Left lung (tissue), 10 donors: ENCODE data around the gene P2RX5. TPM values are rescaled to one million over a fixed set of nuclear protein-coding genes. Genes with fewer than 3 reads are reported as not detected.

ENCODE experiments used
- ATAC-seq: fragments of 200-7000 bp; cut with Tn5 transposase; one replicate; pipeline ENCODE4 v1.9.1; 2020; ENCODE audit warnings: moderate library complexity
- DNase-seq, 4 donors: peaks; one replicate each; pipeline ENCODE4 v3.0.0-alpha.2; 2013 to 2020
- H3K27ac ChIP-seq, 2 donors: fragments of 200-600 bp; sonication (generic) in 1 of 2; one replicate each; pipeline versions ENCODE4 v1.5.0 to v1.8.0; 2020 to 2021
- H3K27me3 ChIP-seq, 2 donors: fragments of 200-600 bp; sonication (generic) in 1 of 2; one replicate each; pipeline versions ENCODE4 v1.5.0 to v1.8.0; 2020 to 2021
- H3K36me3 ChIP-seq, 2 donors: fragments of 200-600 bp; sonication (generic) in 1 of 2; one replicate each; pipeline versions ENCODE4 v1.5.0 to v1.8.0; 2020 to 2021
- H3K4me1 ChIP-seq, 2 donors: fragments of 200-600 bp; one replicate each; pipeline ENCODE4 v1.8.0; 2021
- H3K4me3 ChIP-seq, 2 donors: fragments of 200-600 bp; sonication (generic) in 1 of 2; one replicate each; pipeline versions ENCODE4 v1.5.0 to v1.8.0; 2020 to 2021; ENCODE audit warnings: mild to moderate bottlenecking in 1 of 2
- H3K9me3 ChIP-seq, 2 donors: fragments of 200-600 bp; sonication (generic) in 1 of 2; one replicate each; pipeline versions ENCODE4 v1.5.0 to v1.8.0; 2020 to 2021
- intact Hi-C, 2 donors: fragments of 100-400 bp; cut with DNase I; formaldehyde crosslinking; loops; one replicate each; pipeline versions ENCODE4 v1.11.2 to v1.14.2; 2022
- polyA plus RNA-seq, 6 donors: library from polyadenylated mRNA; unstranded; fragments of 120-200 nt; gene quantifications; one replicate each; pipeline ENCODE4 v1.2.1, GENCODE V29; 2013; ENCODE audit not compliant: insufficient read length in 6 of 6
- total RNA-seq, 2 donors: library from RNA; stranded (reverse); fragmentation: NEBNext Ultra II Directional; extraction: Animal tissue kit (Norgen Biotek cat#: 25700); gene quantifications; one replicate each; pipeline ENCODE4 v1.2.1, GENCODE V29; 2021
- TF ChIP-seq, protein P1 (sequence below), 2 donors: fragments of 200-600 bp; sonication (generic) in 1 of 2; IDR thresholded peaks; one replicate each; pipeline versions ENCODE4 v1.5.0 to v1.8.0; 2021; ENCODE audit warnings: antibody characterized with exemption in 2 of 2
- donor health status: DM: no; HTN: yes; CAD: no.
- donor health status: DM: no; HTN: no; CAD: no.

P2RX5 gene
- total and polyA plus RNA-seq, 8 donors, result 0.16 to 2.1 (median 0.37) TPM

DNA sequence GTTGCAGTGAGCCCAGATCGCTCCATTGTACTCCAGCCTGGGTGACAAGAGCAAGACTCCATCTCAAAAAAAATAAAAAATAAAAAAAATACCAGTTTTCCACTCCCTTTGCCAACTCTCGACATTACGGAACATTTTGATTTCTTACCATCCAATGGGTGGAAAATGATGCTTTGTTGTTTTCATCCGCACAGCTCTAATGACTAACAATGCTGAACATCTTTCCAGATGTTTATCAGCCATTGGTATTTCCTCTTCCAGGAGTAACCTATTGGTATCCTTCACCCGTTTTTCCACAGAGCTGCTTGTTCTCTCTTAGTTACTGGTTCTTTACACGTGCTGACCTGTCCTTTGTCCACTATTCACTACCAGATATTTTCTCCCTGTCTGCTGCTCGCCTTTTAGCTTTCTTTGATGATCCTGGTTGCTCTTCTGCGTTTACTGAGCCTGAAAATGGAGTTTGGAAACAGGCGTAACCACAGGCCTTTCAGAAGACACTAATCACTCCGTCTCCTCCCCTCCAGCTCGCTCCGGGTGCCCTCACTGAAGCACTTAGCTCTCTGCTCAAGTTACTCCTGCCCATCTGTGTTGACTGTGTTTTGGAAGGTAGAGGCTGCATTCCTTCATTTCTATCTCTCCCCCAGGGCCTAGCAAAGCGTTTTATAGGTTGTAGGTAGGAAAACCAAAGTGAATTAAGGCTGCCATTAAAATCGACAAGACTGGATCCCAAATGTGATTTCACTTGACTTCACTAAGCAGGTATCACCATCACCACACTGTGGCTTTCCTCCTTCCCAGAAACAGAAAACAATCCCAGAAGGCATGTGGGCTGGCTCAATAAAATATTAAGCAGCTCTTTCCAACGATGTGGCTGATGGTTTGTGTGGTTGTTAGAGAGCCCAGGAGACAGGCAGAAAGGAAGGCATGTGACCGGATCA lies 68.9 kb downstream of the P2RX5 start:
- ATAC-seq (no peak), DNase-seq (no peak)
- TF ChIP-seq, protein P1, sequence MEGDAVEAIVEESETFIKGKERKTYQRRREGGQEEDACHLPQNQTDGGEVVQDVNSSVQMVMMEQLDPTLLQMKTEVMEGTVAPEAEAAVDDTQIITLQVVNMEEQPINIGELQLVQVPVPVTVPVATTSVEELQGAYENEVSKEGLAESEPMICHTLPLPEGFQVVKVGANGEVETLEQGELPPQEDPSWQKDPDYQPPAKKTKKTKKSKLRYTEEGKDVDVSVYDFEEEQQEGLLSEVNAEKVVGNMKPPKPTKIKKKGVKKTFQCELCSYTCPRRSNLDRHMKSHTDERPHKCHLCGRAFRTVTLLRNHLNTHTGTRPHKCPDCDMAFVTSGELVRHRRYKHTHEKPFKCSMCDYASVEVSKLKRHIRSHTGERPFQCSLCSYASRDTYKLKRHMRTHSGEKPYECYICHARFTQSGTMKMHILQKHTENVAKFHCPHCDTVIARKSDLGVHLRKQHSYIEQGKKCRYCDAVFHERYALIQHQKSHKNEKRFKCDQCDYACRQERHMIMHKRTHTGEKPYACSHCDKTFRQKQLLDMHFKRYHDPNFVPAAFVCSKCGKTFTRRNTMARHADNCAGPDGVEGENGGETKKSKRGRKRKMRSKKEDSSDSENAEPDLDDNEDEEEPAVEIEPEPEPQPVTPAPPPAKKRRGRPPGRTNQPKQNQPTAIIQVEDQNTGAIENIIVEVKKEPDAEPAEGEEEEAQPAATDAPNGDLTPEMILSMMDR (IDR thresholded peaks at IDR 0.05), result no peak
- Histone ChIP-seq H3K9me3 (no peaks in the 10 kb centered on the region), H3K27ac (no peak overlapping the region), H3K4me3 (no peak overlapping the region), H3K27me3 (no peaks in the 10 kb centered on the region), H3K4me1 (no peaks in the 10 kb centered on the region), H3K36me3 (peaks cover 0 to 82% of the 10 kb centered on the region in 2 donors)
- intact Hi-C loops, result no loop called here

Other genes with a start within 250 kb of the P2RX5 start
- gene SPATA22, start 224.3 kb downstream of the P2RX5 start, total RNA-seq, result 1 to 10 TPM in 1 of 2 donors, under 1 TPM in 1; 0.26 to 1.4 TPM
- gene SPATA22, start 224.3 kb downstream of the P2RX5 start, polyA plus RNA-seq, result 1 to 10 TPM in 1 of 6 donors, under 1 TPM in 4, not detected in 1; 0.25 to 1.0 (median 0.40) TPM
- 1 to 10 TPM; 6.5 to 7.1 TPM for gene ASPA, start 220.2 kb downstream of the P2RX5 start, total RNA-seq
- gene ASPA, start 220.2 kb downstream of the P2RX5 start, polyA plus RNA-seq, result 10 to 100 TPM; 36.0 to 68.9 (median 48.5) TPM
- gene TRPV3, start 138.3 kb downstream of the P2RX5 start, total RNA-seq, result under 1 TPM; 0.55 to 0.58 TPM
- gene TRPV3, start 138.3 kb downstream of the P2RX5 start, polyA plus RNA-seq, result 1 to 10 TPM; 1.6 to 4.2 (median 2.2) TPM
- 1 to 10 TPM; 3.3 to 3.7 TPM for gene TRPV1, start 86.7 kb downstream of the P2RX5 start, total RNA-seq
- gene TRPV1, start 86.7 kb downstream of the P2RX5 start, polyA plus RNA-seq, result 10 to 100 TPM in 3 of 6 donors, 1 to 10 TPM in 3; 9.3 to 11.1 (median 10.0) TPM
- gene SHPK, start 59.9 kb downstream of the P2RX5 start, total RNA-seq, result 10 to 100 TPM; 11.0 to 13.1 TPM
- gene SHPK, start 59.9 kb downstream of the P2RX5 start, polyA plus RNA-seq, result 10 to 100 TPM; 10.4 to 16.8 (median 15.0) TPM
- gene CTNS, start 59.4 kb downstream of the P2RX5 start, total RNA-seq, result 10 to 100 TPM; 20.1 to 30.6 TPM
- 10 to 100 TPM in 5 of 6 donors, 1 to 10 TPM in 1; 8.7 to 14.2 (median 12.1) TPM for gene CTNS, start 59.4 kb downstream of the P2RX5 start, polyA plus RNA-seq
- 100 to 1,000 TPM; 143 to 194 TPM for gene TAX1BP3, start 27.6 kb downstream of the P2RX5 start, total RNA-seq
- gene TAX1BP3, start 27.6 kb downstream of the P2RX5 start, polyA plus RNA-seq, result 10 to 100 TPM; 65.2 to 98.9 (median 84.7) TPM
- gene EMC6, start 27.3 kb downstream of the P2RX5 start, total RNA-seq, result 10 to 100 TPM; 33.0 to 37.6 TPM
- gene EMC6, start 27.3 kb downstream of the P2RX5 start, polyA plus RNA-seq, result 10 to 100 TPM; 15.9 to 26.0 (median 19.0) TPM
- gene HASPIN, start 27.7 kb upstream of the P2RX5 start, total RNA-seq, result 1 to 10 TPM; 1.9 TPM
- gene HASPIN, start 27.7 kb upstream of the P2RX5 start, polyA plus RNA-seq, result 1 to 10 TPM; 2.2 to 4.5 (median 2.8) TPM
- 10 to 100 TPM; 21.0 to 30.5 TPM for gene ITGAE, start 105.0 kb upstream of the P2RX5 start, total RNA-seq
- 10 to 100 TPM; 39.7 to 46.1 (median 42.0) TPM for gene ITGAE, start 105.0 kb upstream of the P2RX5 start, polyA plus RNA-seq
- 10 to 100 TPM; 30.6 to 31.8 TPM for gene NCBP3, start 150.1 kb upstream of the P2RX5 start, total RNA-seq
- gene NCBP3, start 150.1 kb upstream of the P2RX5 start, polyA plus RNA-seq, result 100 to 1,000 TPM in 5 of 6 donors, 10 to 100 TPM in 1; 80.1 to 112 (median 105) TPM
- gene CAMKK1, start 196.9 kb upstream of the P2RX5 start, total RNA-seq, result 10 to 100 TPM in 1 of 2 donors, 1 to 10 TPM in 1; 3.9 to 13.4 TPM
- gene CAMKK1, start 196.9 kb upstream of the P2RX5 start, polyA plus RNA-seq, result 1 to 10 TPM; 2.7 to 4.9 (median 3.8) TPM
- gene P2RX1, start 220.3 kb upstream of the P2RX5 start, total RNA-seq, result 10 to 100 TPM in 1 of 2 donors, 1 to 10 TPM in 1; 3.9 to 12.1 TPM
- 1 to 10 TPM; 1.7 to 2.6 (median 2.0) TPM for gene P2RX1, start 220.3 kb upstream of the P2RX5 start, polyA plus RNA-seq